NOMO-1 treated with dmso at 0.1 percent for 144 hours (cell line): ENCODE measurements around the gene ARHGEF2.
"Not testable (repeated sequence)": the region's sequence is repeated elsewhere in the genome, so short reads cannot be mapped to it uniquely, and the experiment has no call there.

Experiments
- DNase-seq: peaks from one replicate; lab custom pipeline; 2025; ENCODE audit not compliant: unreplicated experiment; lab: John Stamatoyannopoulos, UW

ARHGEF2 gene

GRCh38 chr1:155946633-155947219, 31.6 kb downstream of the ARHGEF2 start:
- no peak for DNase-seq

GRCh38 chr1:155944444-155944799, 33.9 kb downstream of the ARHGEF2 start:
- DNase-seq: peak; percentile 12

GRCh38 chr1:155942578-155943141, 35.7 kb downstream of the ARHGEF2 start:
- DNase-seq: no peak

- no peak for DNase-seq
These were observed 36.4 kb downstream of the ARHGEF2 start for GRCh38 chr1:155941845-155942531.

- peak; percentile 41 for DNase-seq
These were observed 37.1 kb downstream of the ARHGEF2 start, which contains the start of gene RXFP4 for GRCh38 chr1:155940993-155941844. Gene RXFP4 (plus strand): TSS chr1:155941638. CDS start chr1:155941710, 72 bp downstream.

- no peak for DNase-seq
These were observed 37.8 kb downstream of the ARHGEF2 start for GRCh38 chr1:155940482-155940992.

- DNase-seq: peak; percentile 21
These were observed 40.1 kb downstream of the ARHGEF2 start for GRCh38 chr1:155938220-155938627.

- no peak for DNase-seq
These were observed 43.3 kb downstream of the ARHGEF2 start for GRCh38 chr1:155934936-155935590.

- peak; percentile 99 for DNase-seq
These were observed 44.0 kb downstream of the ARHGEF2 start, which contains the start of gene KHDC4 for GRCh38 chr1:155934097-155934935. Gene KHDC4 (minus strand): TSS chr1:155934413. CDS start chr1:155934373, 40 bp downstream.

- no peak for DNase-seq
These were observed 44.7 kb downstream of the ARHGEF2 start for GRCh38 chr1:155933591-155934096.

- DNase-seq: no peak
These were observed 45.9 kb downstream of the ARHGEF2 start for GRCh38 chr1:155932487-155932886.

GRCh38 chr1:155932081-155932480, 46.3 kb downstream of the ARHGEF2 start:
- no peak for DNase-seq

GRCh38 chr1:155931332-155932038, 46.9 kb downstream of the ARHGEF2 start:
- no peak for DNase-seq

GRCh38 chr1:155930725-155931124, 47.6 kb downstream of the ARHGEF2 start:
- DNase-seq: not testable (repeated sequence)

GRCh38 chr1:155929057-155929456, 49.3 kb downstream of the ARHGEF2 start:
- no peak for DNase-seq

GRCh38 chr1:155925506-155925905, 52.8 kb downstream of the ARHGEF2 start:
- no peak for DNase-seq

- DNase-seq: no peak
These were observed 57.6 kb downstream of the ARHGEF2 start for GRCh38 chr1:155920717-155921116.

- no peak for DNase-seq
These were observed 58.5 kb downstream of the ARHGEF2 start for GRCh38 chr1:155919801-155920200.

- DNase-seq: no peak
These were observed 59.7 kb downstream of the ARHGEF2 start for GRCh38 chr1:155918660-155919059.
